ENCODE data around the gene ERICH6.

The ERICH6 gene

GRCh38 chr3:150620002-150620689, 83.6 kb downstream of the ERICH6 start:
- Histone ChIP-seq H3K4me1 (ENCODE audit: control insufficient read depth, insufficient read depth, low read length) (peaks cover 6% of the 10 kb centered on the region), H3K27ac (ENCODE audit: extremely low read depth, low read depth, low read length) (no peak overlapping the region), H3K36me3 (ENCODE audit: control insufficient read depth in 2 of 2, insufficient read depth in 1 of 2, low read length in 2 of 2) (peaks cover 0 to 4% of the 10 kb centered on the region in 2 experiments; a peak in 1 of 3 replicates), H3K4me3 (ENCODE audit: low read depth, low read length) (no peak overlapping the region), H3K9me3 (ENCODE audit: control insufficient read depth, insufficient read depth, low read depth, low read length) (no peaks in the 10 kb centered on the region)
- TF ChIP-seq ZNF580 (tag by site-specific recombination; IDR thresholded peaks at IDR 0.05) (no peak), ZFP69B (tag by site-specific recombination; IDR thresholded peaks at IDR 0.05) (no peak), REPIN1 (tag by site-specific recombination; IDR thresholded peaks at IDR 0.05; ENCODE audit: low read depth) (no peak), PRDM6 (tag by site-specific recombination; IDR thresholded peaks at IDR 0.05) (peak; percentile 71)
- ChIA-PET POLR2A (no interaction called here), CTCF (interaction anchor here (0.7 kb wide), 1 partner anchor 12 kb away, joined by 3 read pairs; no protein-coding TSS in a partner anchor)

GRCh38 chr3:150613709-150614480, 89.8 kb downstream of the ERICH6 start:
- POLR2A ChIA-PET = interaction anchor here (0.6 to 1.2 kb wide), 2 partner anchors 11 to 12 kb away, joined by 3 read pairs; partner anchors contain the start of gene SELENOT
- peaks cover 0 to 2% of the 10 kb centered on the region in 2 experiments; a peak in 2 of 3 replicates for H3K36me3 ChIP-seq (ENCODE audit: control insufficient read depth in 2 of 2, insufficient read depth in 1 of 2, low read length in 2 of 2)
- CTCF ChIA-PET = no interaction called here

GRCh38 chr3:150613034-150613433, 90.7 kb downstream of the ERICH6 start:
- CTCF ChIA-PET = no interaction called here
- Histone ChIP-seq H3K4me3 (ENCODE audit: low read depth, low read length) (no peak overlapping the region), H3K4me1 (ENCODE audit: control insufficient read depth, insufficient read depth, low read length) (no peaks in the 10 kb centered on the region), H3K27ac (ENCODE audit: extremely low read depth, low read depth, low read length) (no peak overlapping the region), H3K36me3 (ENCODE audit: control insufficient read depth in 2 of 2, insufficient read depth in 1 of 2, low read length in 2 of 2) (no peaks in the 10 kb centered on the region; a peak in 1 of 3 replicates), H3K9me3 (ENCODE audit: control insufficient read depth, insufficient read depth, low read depth, low read length) (no peaks in the 10 kb centered on the region)
- no peak for TF ChIP-seq ZNF530 (tag by site-specific recombination; IDR thresholded peaks at IDR 0.05; ENCODE audit: low read depth)
- no peak for TF ChIP-seq ZNF76 (tag by site-specific recombination; IDR thresholded peaks at IDR 0.05; ENCODE audit: borderline replicate concordance, low read depth)
- TF ChIP-seq ZNF785 (tag by site-specific recombination; IDR thresholded peaks at IDR 0.05) = no peak
- TF ChIP-seq ZIC2 (tag by site-specific recombination; IDR thresholded peaks at IDR 0.05) = no peak
- TF ChIP-seq ZNF664 (tag by site-specific recombination; IDR thresholded peaks at IDR 0.05) = no peak
- TF ChIP-seq ZNF302 (tag by site-specific recombination; IDR thresholded peaks at IDR 0.05; ENCODE audit: low read depth) = no peak
- TF ChIP-seq ZNF610 (tag by site-specific recombination; IDR thresholded peaks at IDR 0.05; ENCODE audit: borderline replicate concordance) = no peak
- TF ChIP-seq WT1 (tag by site-specific recombination; IDR thresholded peaks at IDR 0.05) = no peak
- no peak for TF ChIP-seq ZBTB7A (tag by site-specific recombination; IDR thresholded peaks at IDR 0.05; ENCODE audit: low read depth)
- TF ChIP-seq GLIS2 (tag by site-specific recombination; IDR thresholded peaks at IDR 0.05) = no peak
- no peak for TF ChIP-seq ZNF26 (tag by site-specific recombination; IDR thresholded peaks at IDR 0.05)
- no peak for TF ChIP-seq GLIS1 (tag by site-specific recombination; IDR thresholded peaks at IDR 0.05)
- TF ChIP-seq YY1 (tag by site-specific recombination; IDR thresholded peaks at IDR 0.05) = no peak
- no peak for TF ChIP-seq ZNF223 (tag by site-specific recombination; IDR thresholded peaks at IDR 0.05)
- POLR2A ChIA-PET = interaction anchor here (0.6 to 1.2 kb wide), 2 partner anchors 10 to 13 kb away, joined by 3 read pairs; partner anchors contain the start of gene SELENOT

More at GRCh38 chr3:150613709-150614480, 89.8 kb downstream of the ERICH6 start:
- H3K4me3 ChIP-seq (ENCODE audit: low read depth, low read length) = no peak overlapping the region
- no peaks in the 10 kb centered on the region for H3K9me3 ChIP-seq (ENCODE audit: control insufficient read depth, insufficient read depth, low read depth, low read length)
- no peak for TF ChIP-seq ZNF23 (tag by site-specific recombination; IDR thresholded peaks at IDR 0.05; ENCODE audit: borderline replicate concordance)
- TF ChIP-seq ZNF362 (tag by site-specific recombination; IDR thresholded peaks at IDR 0.05) = 0 out of 2 replicates have a peak, but pooled peaks have one; percentile 5
- no peak overlapping the region for H3K27ac ChIP-seq (ENCODE audit: extremely low read depth, low read depth, low read length)
- no peaks in the 10 kb centered on the region for H3K4me1 ChIP-seq (ENCODE audit: control insufficient read depth, insufficient read depth, low read length)
